Measurements from ENCODE around the gene ATP9A. TPM values are rescaled to one million over a fixed set of nuclear protein-coding genes. Genes with fewer than 3 reads are reported as not detected.

The ATP9A gene
- polyA plus RNA-seq, 1 donor from 2014 or later, result 56.1 TPM

GRCh38 chr20:51720384-51720783, 47.8 kb downstream of the ATP9A start:
- Histone ChIP-seq H3K27me3 (ENCODE audit: insufficient read depth, low read depth, low read length) (no peaks in the 10 kb centered on the region), H3K4me2 (ENCODE audit: low read length) (no peak overlapping the region), H3K9me3 (ENCODE audit: low read length) (no peaks in the 10 kb centered on the region), H3K36me3 (ENCODE audit: insufficient read depth, low read length) (no peaks in the 10 kb centered on the region), H4K20me1 (ENCODE audit: insufficient read depth) (no peaks in the 10 kb centered on the region), H3K4me3 (ENCODE audit: low read length) (no peak overlapping the region), H3K9me2 (ENCODE audit: insufficient read depth, low read length) (no peaks in the 10 kb centered on the region), H2AFZ (ENCODE audit: low read depth, low read length) (no peak overlapping the region), H3F3A (ENCODE audit: insufficient read depth, low read length, poor library complexity, severe bottlenecking) (no peaks in the 10 kb centered on the region), H3K9ac (ENCODE audit: low read length) (no peak overlapping the region), H3K27ac (ENCODE audit: low read length) (no peak overlapping the region), H3K79me2 (replicated peaks; ENCODE audit: insufficient read depth, low read length) (no peaks in the 10 kb centered on the region)
- TF ChIP-seq TAF1 (IDR thresholded peaks at IDR 0.05; ENCODE audit: low read depth), result no peak
- TF ChIP-seq EZH2 (IDR thresholded peaks at IDR 0.05; ENCODE audit: borderline replicate concordance, insufficient read depth, low read length, poor library complexity, severe bottlenecking), result no peak
- TF ChIP-seq POLR2AphosphoS5 (IDR thresholded peaks at IDR 0.05), result no peak
- no peak for TF ChIP-seq MXI1 (conservative IDR thresholded peaks at IDR 0.05; ENCODE audit: poor library complexity, severe bottlenecking)
- no peak for TF ChIP-seq CTCF (IDR thresholded peaks at IDR 0.05; ENCODE audit: poor library complexity, severe bottlenecking)
- no peak for TF ChIP-seq SMC3 (conservative IDR thresholded peaks at IDR 0.05; ENCODE audit: poor library complexity)
- TF ChIP-seq RAD21 (conservative IDR thresholded peaks at IDR 0.05), result no peak
- TF ChIP-seq EP300 (conservative IDR thresholded peaks at IDR 0.05; ENCODE audit: poor library complexity, severe bottlenecking), result no peak
- TF ChIP-seq REST (IDR thresholded peaks at IDR 0.05; ENCODE audit: borderline replicate concordance), result no peak

- H4K20me1 ChIP-seq (ENCODE audit: insufficient read depth), result no peaks in the 10 kb centered on the region
- no peaks in the 10 kb centered on the region for H3K27me3 ChIP-seq (ENCODE audit: insufficient read depth, low read depth, low read length)
- no peaks in the 10 kb centered on the region for H3K36me3 ChIP-seq (ENCODE audit: insufficient read depth, low read length)
- H3K9ac ChIP-seq (ENCODE audit: low read length), result no peak overlapping the region
- H3K79me2 ChIP-seq (replicated peaks; ENCODE audit: insufficient read depth, low read length), result peaks cover 3% of the 10 kb centered on the region
- TF ChIP-seq REST (IDR thresholded peaks at IDR 0.05; ENCODE audit: borderline replicate concordance), result no peak
- TF ChIP-seq MXI1 (conservative IDR thresholded peaks at IDR 0.05; ENCODE audit: poor library complexity, severe bottlenecking), result no peak
- no peak for TF ChIP-seq RAD21 (conservative IDR thresholded peaks at IDR 0.05)
- no peak for TF ChIP-seq TAF1 (IDR thresholded peaks at IDR 0.05; ENCODE audit: low read depth)
- TF ChIP-seq SMC3 (conservative IDR thresholded peaks at IDR 0.05; ENCODE audit: poor library complexity), result no peak
- no peak for TF ChIP-seq EZH2 (IDR thresholded peaks at IDR 0.05; ENCODE audit: borderline replicate concordance, insufficient read depth, low read length, poor library complexity, severe bottlenecking)
- TF ChIP-seq CTCF (IDR thresholded peaks at IDR 0.05; ENCODE audit: poor library complexity, severe bottlenecking), result no peak
- no peak for TF ChIP-seq EP300 (conservative IDR thresholded peaks at IDR 0.05; ENCODE audit: poor library complexity, severe bottlenecking)
- H3F3A ChIP-seq (ENCODE audit: insufficient read depth, low read length, poor library complexity, severe bottlenecking), result no peaks in the 10 kb centered on the region
- no peak overlapping the region for H3K4me3 ChIP-seq (ENCODE audit: low read length)
- H2AFZ ChIP-seq (ENCODE audit: low read depth, low read length), result no peak overlapping the region
- no peak overlapping the region for H3K27ac ChIP-seq (ENCODE audit: low read length)
- no peak overlapping the region for H3K4me2 ChIP-seq (ENCODE audit: low read length)
- H3K9me3 ChIP-seq (ENCODE audit: low read length), result no peaks in the 10 kb centered on the region
- H3K9me2 ChIP-seq (ENCODE audit: insufficient read depth, low read length), result no peaks in the 10 kb centered on the region
Observed at GRCh38 chr20:51715856-51716185, 52.4 kb downstream of the ATP9A start.

All from neural cell (in vitro differentiated cells).